Testis (tissue), 3 donors: ENCODE data around the gene LRRC31. TPM values are rescaled to one million over a fixed set of nuclear protein-coding genes. Genes with fewer than 3 reads are reported as not detected.

Source experiments
- DNase-seq: peaks from one replicate; pipeline ENCODE4 v3.0.0-alpha.2; 2019
- H3K27ac ChIP-seq, 2 donors: fragments of 200-600 bp; sonication (generic); one replicate each; pipeline ENCODE4 v1.5.1; 2019
- H3K27me3 ChIP-seq: fragments of 200-600 bp; sonication (generic); one replicate; pipeline ENCODE4 v1.5.1; 2019
- H3K36me3 ChIP-seq: fragments of 200-600 bp; sonication (generic); one replicate; pipeline ENCODE4 v1.5.1; 2017; ENCODE audit warnings: low read depth; ENCODE audit errors: missing control alignments
- H3K4me1 ChIP-seq: fragments of 200-600 bp; sonication (generic); one replicate; pipeline ENCODE4 v1.5.1; 2019
- H3K4me3 ChIP-seq, 2 donors: fragments of 200-600 bp; sonication (generic); one replicate each; pipeline ENCODE4 v1.5.1; 2017 to 2019
- H3K9me3 ChIP-seq: fragments of 200-600 bp; sonication (generic); one replicate; pipeline ENCODE4 v1.5.1; 2017
- POLR2A ChIP-seq: fragments of 450-650 bp; IDR thresholded peaks from one replicate; pipeline ENCODE4 v1.6.1; 2017; ENCODE audit warnings: antibody characterized with exemption, mild to moderate bottlenecking, moderate library complexity
- WGBS, 2 donors: methylation state at CpG; one replicate each; pipeline ENCODE4 v1.1.5; 2018; 5-methylcytosine and 5-hydroxymethylcytosine counted together
- intact Hi-C: fragments of 100-400 bp; cut with DNase I; formaldehyde crosslinking; loops from one replicate; pipeline ENCODE4 v1.15.1; 2023; ENCODE audit warnings: low total_unique reads
- polyA plus RNA-seq: library from polyadenylated mRNA; stranded (reverse); fragments of 350-450 nt; fragmentation: Illumina TruSeq; extraction: RNeasy Lipid Tissue Mini Kit (QIAGEN cat#74804); gene quantifications from one replicate; pipeline ENCODE4 v1.2.3, GENCODE V29; 2014; ENCODE audit warnings: low read depth, low replicate concordance; ENCODE audit not compliant: insufficient read depth
- total RNA-seq, 2 donors: library from RNA; depleted of rRNA; stranded (reverse); fragments of >200 nt; gene quantifications; one replicate each; pipeline ENCODE4 v1.2.3, GENCODE V29; 2016
- TF ChIP-seq, protein P1 (sequence below), 3 experiments: fragments of 450-650 bp in 2 of 3; fragments of 200-600 bp in 1 of 3; sonication (generic) in 1 of 3; IDR thresholded peaks; one replicate each; pipeline ENCODE4 v1.5.1; 2016 to 2019; ENCODE audit warnings: antibody characterized with exemption in 3 of 3, mild to moderate bottlenecking in 2 of 3, moderate library complexity in 1 of 3

LRRC31 gene
- total and polyA plus RNA-seq, 3 donors from 2014 or later, result 0.15 to 0.24 (median 0.19) TPM

GRCh38 chr3:169868369-169868768, 1.4 kb downstream of the LRRC31 start:
- TF ChIP-seq, protein P1, sequence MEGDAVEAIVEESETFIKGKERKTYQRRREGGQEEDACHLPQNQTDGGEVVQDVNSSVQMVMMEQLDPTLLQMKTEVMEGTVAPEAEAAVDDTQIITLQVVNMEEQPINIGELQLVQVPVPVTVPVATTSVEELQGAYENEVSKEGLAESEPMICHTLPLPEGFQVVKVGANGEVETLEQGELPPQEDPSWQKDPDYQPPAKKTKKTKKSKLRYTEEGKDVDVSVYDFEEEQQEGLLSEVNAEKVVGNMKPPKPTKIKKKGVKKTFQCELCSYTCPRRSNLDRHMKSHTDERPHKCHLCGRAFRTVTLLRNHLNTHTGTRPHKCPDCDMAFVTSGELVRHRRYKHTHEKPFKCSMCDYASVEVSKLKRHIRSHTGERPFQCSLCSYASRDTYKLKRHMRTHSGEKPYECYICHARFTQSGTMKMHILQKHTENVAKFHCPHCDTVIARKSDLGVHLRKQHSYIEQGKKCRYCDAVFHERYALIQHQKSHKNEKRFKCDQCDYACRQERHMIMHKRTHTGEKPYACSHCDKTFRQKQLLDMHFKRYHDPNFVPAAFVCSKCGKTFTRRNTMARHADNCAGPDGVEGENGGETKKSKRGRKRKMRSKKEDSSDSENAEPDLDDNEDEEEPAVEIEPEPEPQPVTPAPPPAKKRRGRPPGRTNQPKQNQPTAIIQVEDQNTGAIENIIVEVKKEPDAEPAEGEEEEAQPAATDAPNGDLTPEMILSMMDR (IDR thresholded peaks at IDR 0.05), result no peak
- no peak for TF ChIP-seq POLR2A
- Histone ChIP-seq H3K4me3 (no peak overlapping the region), H3K9me3 (no peaks in the 10 kb centered on the region), H3K27me3 (no peaks in the 10 kb centered on the region), H3K4me1 (no peaks in the 10 kb centered on the region), H3K36me3 (no peaks in the 10 kb centered on the region), H3K27ac (no peak overlapping the region)
- DNase-seq, result no peak
- intact Hi-C loops, result no loop called here
- 85 to 88% methylated on average over 2 of the region's 2 CpGs for WGBS, 2 donors

DNA sequence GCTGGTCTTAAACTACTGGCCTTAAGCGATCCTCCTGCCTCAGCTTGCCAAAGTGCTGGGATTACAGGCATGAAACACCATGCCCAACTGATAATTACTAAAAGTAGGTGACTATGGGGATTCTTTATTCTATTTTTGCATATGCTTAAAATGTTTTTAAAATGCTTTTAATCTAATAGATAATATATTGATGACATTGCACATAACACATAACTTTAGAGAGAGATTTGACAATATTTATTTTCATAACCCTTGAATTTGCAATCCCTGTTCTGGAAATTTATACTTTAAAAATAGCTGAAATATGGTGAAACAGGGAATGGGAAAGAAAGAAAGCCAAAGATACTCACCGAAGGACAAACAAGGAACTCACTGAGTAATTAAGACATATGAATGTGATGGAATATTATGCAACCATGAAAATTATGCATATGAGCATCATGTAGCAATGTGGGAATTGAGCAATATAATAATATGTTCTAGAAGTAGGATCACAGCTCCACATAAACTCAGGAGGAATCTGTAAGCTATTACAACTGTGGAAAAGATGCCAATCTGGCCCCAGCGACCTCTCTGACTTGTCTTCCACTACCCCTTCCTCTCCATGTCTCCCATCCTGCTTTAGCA, 2.0 kb downstream of the LRRC31 start:
- intact Hi-C loops, result no loop called here
- H3K4me3 ChIP-seq, result no peak overlapping the region
- no peak for DNase-seq
- no peak overlapping the region for H3K27ac ChIP-seq
- WGBS, 2 donors, result 90 to 94% methylated on average over 3 of the region's 3 CpGs
- no peaks in the 10 kb centered on the region for H3K4me1 ChIP-seq
- H3K27me3 ChIP-seq, result no peaks in the 10 kb centered on the region
- no peaks in the 10 kb centered on the region for H3K9me3 ChIP-seq
- no peak for TF ChIP-seq POLR2A
- TF ChIP-seq, protein P1 (IDR thresholded peaks at IDR 0.05), result no peak
- H3K36me3 ChIP-seq, result no peaks in the 10 kb centered on the region

- Histone ChIP-seq H3K27me3 (no peaks in the 10 kb centered on the region), H3K36me3 (no peaks in the 10 kb centered on the region), H3K9me3 (no peaks in the 10 kb centered on the region), H3K4me3 (no peak overlapping the region), H3K4me1 (no peaks in the 10 kb centered on the region), H3K27ac (no peak overlapping the region)
- intact Hi-C loops, result no loop called here
- DNase-seq, result no peak
- 80 to 83% methylated on average over 12 of the region's 12 CpGs for WGBS, 2 donors
- TF ChIP-seq POLR2A, result no peak
- TF ChIP-seq, protein P1 (IDR thresholded peaks at IDR 0.05), result no peak
These were observed 4.5 kb downstream of the LRRC31 start for GRCh38 chr3:169865176-169865767.

DNA sequence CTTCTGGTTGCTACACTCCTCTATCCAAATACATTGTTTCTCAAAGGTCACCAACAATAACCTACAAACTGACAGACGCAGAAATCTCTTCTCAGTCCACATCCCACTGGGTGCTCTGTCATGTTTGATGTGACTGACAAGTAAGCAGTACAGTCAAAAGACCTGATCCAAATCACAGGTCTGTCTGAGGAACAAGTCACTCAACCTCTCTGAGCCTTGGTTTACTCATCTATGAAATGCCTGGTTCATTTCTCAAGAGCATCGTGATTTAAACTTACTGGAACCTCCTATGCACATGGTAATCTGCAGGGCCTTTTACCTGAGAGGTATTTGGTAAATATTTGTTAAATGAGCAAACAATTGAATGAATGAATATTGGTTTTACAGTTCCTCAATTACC, 5.5 kb downstream of the LRRC31 start:
- DNase-seq, result no peak
- Histone ChIP-seq H3K27me3 (no peaks in the 10 kb centered on the region), H3K36me3 (no peaks in the 10 kb centered on the region), H3K27ac (no peak overlapping the region), H3K4me3 (no peak overlapping the region), H3K9me3 (no peaks in the 10 kb centered on the region), H3K4me1 (no peaks in the 10 kb centered on the region)
- WGBS, 2 donors, result 81 to 85% methylated on average over 2 of the region's 2 CpGs
- intact Hi-C loops, result no loop called here
- TF ChIP-seq, protein P1 (IDR thresholded peaks at IDR 0.05), result no peak
- no peak for TF ChIP-seq POLR2A

DNA sequence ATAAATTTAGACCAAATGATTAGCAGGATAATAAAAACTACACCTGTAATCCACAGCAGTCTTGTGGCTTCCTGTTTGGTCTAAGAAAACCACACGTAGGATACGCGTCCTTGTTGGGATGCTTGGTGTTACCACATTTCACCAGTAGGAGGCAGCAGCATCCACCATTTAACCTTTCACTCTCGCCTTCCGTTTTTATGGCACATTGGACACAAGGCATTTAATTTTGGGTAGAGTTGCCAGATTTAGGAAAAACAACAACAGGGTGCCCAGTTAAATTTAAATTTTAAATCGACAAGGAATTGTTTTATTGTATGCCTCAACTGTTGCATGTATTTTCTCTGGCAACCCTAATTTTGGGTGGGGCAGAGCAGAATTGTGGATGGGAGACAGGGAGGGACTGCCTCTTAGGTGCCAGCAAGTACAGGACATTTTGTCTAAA, 6.3 kb downstream of the LRRC31 start:
- TF ChIP-seq, protein P1 (IDR thresholded peaks at IDR 0.05), result peak; percentile 70 to 91 (median 85)
- no peak for TF ChIP-seq POLR2A
- intact Hi-C loops, result no loop called here
- no peaks in the 10 kb centered on the region for H3K36me3 ChIP-seq

More for the DNA sequence above, 6.3 kb downstream of the LRRC31 start:
- H3K27ac ChIP-seq, result no peak overlapping the region
- 2 to 5% methylated on average over 6 of the region's 6 CpGs for WGBS, 2 donors
- H3K27me3 ChIP-seq, result no peaks in the 10 kb centered on the region
- peak; percentile 74 for DNase-seq
- no peak overlapping the region for H3K4me3 ChIP-seq
- no peaks in the 10 kb centered on the region for H3K9me3 ChIP-seq
- H3K4me1 ChIP-seq, result no peaks in the 10 kb centered on the region
